K562 (cell line): ENCODE data around the gene BRWD1. TPM values are rescaled to one million over a fixed set of nuclear protein-coding genes. Genes with fewer than 3 reads are reported as not detected.

Source experiments
- ARID3A ChIP-seq: IDR thresholded peaks from 2 replicates; pipeline ENCODE4 v1.6.1; 2012; ENCODE audit warnings: low read depth, low read length, improper control_type of control experiment, borderline replicate concordance
- BRD4 ChIP-seq: fragments of 200-600 bp; sonication (generic); IDR thresholded peaks from 2 replicates; pipeline ENCODE4 v1.6.1; 2017; ENCODE audit warnings: inconsistent platforms
- CBFA2T2 ChIP-seq: fragments of 450-650 bp; conservative IDR thresholded peaks from 2 replicates; pipeline ENCODE4 v1.6.1; 2017; ENCODE audit warnings: mild to moderate bottlenecking
- CBX8 ChIP-seq: fragments of 200-600 bp; sonication (generic); IDR thresholded peaks from 2 replicates; pipeline ENCODE4 v1.6.1; 2012; ENCODE audit warnings: borderline replicate concordance, mixed run types, low read depth, mild to moderate bottlenecking, moderate library complexity, mixed read lengths, low read length, control low read depth, inconsistent platforms; ENCODE audit not compliant: poor library complexity, severe bottlenecking; ENCODE audit errors: extremely low read depth
- CCNT2 ChIP-seq: IDR thresholded peaks from 2 replicates; pipeline ENCODE4 v1.6.1; 2011; ENCODE audit warnings: borderline replicate concordance, low read depth, mild to moderate bottlenecking, moderate library complexity, mixed read lengths, low read length; ENCODE audit not compliant: insufficient read length; ENCODE audit errors: extremely low read depth
- ELF4 ChIP-seq: fragments of 450-650 bp; formaldehyde crosslinking; IDR thresholded peaks from 2 replicates; pipeline ENCODE4 v1.4.0; 2022; ENCODE audit warnings: missing genetic modification characterization
- GTF2A2 ChIP-seq: IDR thresholded peaks from 2 replicates; pipeline ENCODE4 v1.6.1; 2016; ENCODE audit warnings: mild to moderate bottlenecking, missing genetic modification characterization, missing compliant biosample characterization
- GTF3C2 ChIP-seq: IDR thresholded peaks from 3 replicates; pipeline ENCODE4 v1.6.1; 2011; ENCODE audit warnings: borderline replicate concordance, mild to moderate bottlenecking, moderate library complexity; ENCODE audit not compliant: insufficient read length; ENCODE audit errors: extremely low read depth
- HCFC1 ChIP-seq: IDR thresholded peaks from 2 replicates; pipeline ENCODE4 v1.6.1; 2012; ENCODE audit warnings: low read depth, low read length, improper control_type of control experiment
- MTA3 ChIP-seq: fragments of 450-650 bp; formaldehyde crosslinking; IDR thresholded peaks from 2 replicates; pipeline ENCODE4 v1.6.1; 2017; ENCODE audit warnings: mild to moderate bottlenecking, borderline replicate concordance
- RBM17 ChIP-seq: fragments of 200-400 bp; formaldehyde crosslinking; IDR thresholded peaks from 2 replicates; pipeline ENCODE4 v1.6.1; 2017; ENCODE audit warnings: low read depth, mild to moderate bottlenecking, low read length, borderline replicate concordance
- SREBF2 ChIP-seq: sonication (generic); formaldehyde crosslinking; IDR thresholded peaks from 2 replicates; pipeline ENCODE4 v1.4.0; 2020; ENCODE audit warnings: mild to moderate bottlenecking, missing genetic modification reagents
- SRSF1 ChIP-seq: fragments of 200-400 bp; formaldehyde crosslinking; IDR thresholded peaks from 2 replicates; pipeline ENCODE4 v1.6.1; 2017; ENCODE audit warnings: mild to moderate bottlenecking, low read depth, low read length, moderate library complexity
- VEZF1 ChIP-seq: fragments of 200-800 bp; sonication (Bioruptor generic); IDR thresholded peaks from 2 replicates; pipeline ENCODE4 v1.6.1; 2017; ENCODE audit warnings: missing genetic modification characterization, missing compliant biosample characterization
- XRCC5 ChIP-seq: fragments of 200-400 bp; formaldehyde crosslinking; IDR thresholded peaks from 2 replicates; pipeline ENCODE4 v1.6.1; 2017; ENCODE audit warnings: low read depth, mild to moderate bottlenecking, low read length
- ZBTB33 ChIP-seq: sonication (generic); formaldehyde crosslinking; IDR thresholded peaks from 2 replicates; pipeline ENCODE4 v1.8.1; 2023; ENCODE audit warnings: mild to moderate bottlenecking, missing genetic modification reagents
- ZFP1 ChIP-seq: fragments of 450-650 bp; formaldehyde crosslinking; IDR thresholded peaks from 2 replicates; pipeline ENCODE4 v1.4.0; 2020; ENCODE audit warnings: mild to moderate bottlenecking, mixed read lengths
- ZNF316 ChIP-seq: fragments of 450-650 bp; IDR thresholded peaks from 2 replicates; pipeline ENCODE4 v1.6.1; 2016
- ZNF584 ChIP-seq: fragments of 200-800 bp; sonication (Bioruptor generic); IDR thresholded peaks from 2 replicates; pipeline ENCODE4 v1.6.1; 2016; ENCODE audit warnings: low read depth, mild to moderate bottlenecking, missing genetic modification characterization, missing compliant biosample characterization
- ZSCAN29 ChIP-seq: fragments of 450-650 bp; IDR thresholded peaks from 2 replicates; pipeline ENCODE4 v1.6.1; 2017
- polyA plus RNA-seq, 8 experiments: library from polyadenylated mRNA; depleted of rRNA in 4 of 8; stranded (reverse) in 5 of 8; unstranded in 3 of 8; fragments of >200 nt; fragmentation: Nextera tagmentation in 2 of 8; fragmentation: Illumina TruSeq in 1 of 8; extraction: Ambion mirVana in 2 of 8; extraction: Trizol in 1 of 8; gene quantifications; 2 replicates each; pipeline versions ENCODE4 v1.2.1 to v1.2.3, GENCODE V29; 2011 to 2014; ENCODE audit warnings: inconsistent platforms in 1 of 8, missing spikeins in 1 of 8
- total RNA-seq, 7 experiments: library from RNA; depleted of rRNA in 6 of 7; stranded (reverse); fragments of >200 nt in 6 of 7; fragmentation: Illumina TruSeq in 2 of 7; extraction: Trizol in 2 of 7; gene quantifications; 2 replicates each; pipeline versions ENCODE4 v1.2.1 to v1.2.3, GENCODE V29; 2011 to 2021; ENCODE audit warnings: low replicate concordance in 1 of 7

BRWD1 gene
- total and polyA plus RNA-seq, 9 of the 15 experiments (the other 6 are each of a cell fraction or from before 2014, with no cell fraction given): 10.1 to 60.2 (median 34.1) TPM

GRCh38 chr21:39313571-39314142 lies at the start of gene BRWD1 (continued):
- TF ChIP-seq GTF2A2: peak; percentile 97
- peak; percentile 97 for TF ChIP-seq VEZF1 (CRISPR knock-in tag)
- TF ChIP-seq BRD4: peak; percentile 100
- no peak for TF ChIP-seq ARID3A
- peak; percentile 88 for TF ChIP-seq CCNT2
- TF ChIP-seq ZFP1 (CRISPR knock-in tag): 0 out of 2 replicates have a peak, but pooled peaks have one; percentile 52
- TF ChIP-seq SRSF1: no peak; the same call in 1 of the 2 replicates
- peak; percentile 25 for TF ChIP-seq HCFC1
- no peak for TF ChIP-seq GTF3C2
- TF ChIP-seq MTA3: peak; percentile 97
- TF ChIP-seq ZNF316: peak; percentile 10; the same call in 1 of the 2 replicates
- TF ChIP-seq ZBTB33: peak; percentile 63; the same call in 1 of the 2 replicates
- no peak for TF ChIP-seq RBM17
- peak; percentile 37; the same call in 1 of the 2 replicates for TF ChIP-seq ZNF584
- TF ChIP-seq CBX8: no peak
- no peak; the same call in 1 of the 2 replicates for TF ChIP-seq CBFA2T2
- peak; percentile 52; the same call in 1 of the 2 replicates for TF ChIP-seq ELF4 (CRISPR knock-in tag)
- TF ChIP-seq XRCC5: peak; percentile 96
- TF ChIP-seq SREBF2 (CRISPR knock-in tag): no peak
- TF ChIP-seq ZSCAN29: peak; percentile 77
